Stimulated activated CD8-positive, alpha-beta memory T cell treated with anti-CD3 and anti-CD28 coated beads, Interleukin-12 subunit alpha, Interleukin-12 subunit beta, amount 100 ng/mL, for 24 hours (primary cell): ENCODE results near the gene ACER2.

ENCODE experiments used
- DNase-seq: peaks from one replicate; pipeline ENCODE4 v3.0.0-alpha.2; 2020; ENCODE audit errors: extremely low read depth

The ACER2 gene

DNA sequence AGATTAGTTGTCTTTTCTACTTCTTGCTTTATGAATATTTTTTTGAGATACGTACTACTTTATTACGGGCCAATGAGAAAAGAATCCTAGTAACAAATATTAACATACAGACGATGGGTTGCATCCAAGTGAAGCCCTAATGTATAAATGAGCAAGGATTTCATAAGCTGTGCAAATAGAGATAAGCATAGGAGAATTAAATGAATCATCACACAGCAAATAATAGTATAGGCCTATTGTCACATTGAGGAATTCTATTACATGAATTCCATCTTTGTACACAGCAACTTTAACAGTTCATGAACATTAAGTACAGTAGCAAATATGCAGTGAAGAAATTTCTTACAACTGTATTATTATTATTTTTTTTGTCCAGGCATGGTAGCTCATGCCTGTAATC, 78.0 kb downstream of the ACER2 start:
- no peak for DNase-seq

- DNase-seq: no peak
Measured at GRCh38 chr9:19488721-19489120, 79.9 kb downstream of the ACER2 start.

DNA sequence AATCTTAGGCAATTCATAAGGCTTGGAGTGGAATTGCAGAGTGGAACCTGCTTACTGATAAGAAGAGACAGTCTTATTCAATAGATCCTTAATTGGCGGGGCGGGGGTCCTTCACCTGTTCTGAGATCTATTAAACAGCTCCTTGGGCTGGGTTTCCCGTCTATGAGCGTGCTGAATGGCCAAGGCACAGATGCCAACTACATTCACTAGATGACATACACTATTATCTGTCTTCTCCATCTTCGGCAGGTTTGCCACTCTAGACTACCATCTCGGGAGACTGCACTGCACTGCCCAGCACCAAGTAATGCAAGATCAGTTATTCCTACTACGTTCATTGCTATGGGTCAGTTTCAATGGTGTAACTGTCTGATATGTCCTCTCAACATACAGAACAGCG, 81.5 kb downstream of the ACER2 start:
- DNase-seq: no peak

GRCh38 chr9:19490828-19491227, 82.0 kb downstream of the ACER2 start:
- no peak for DNase-seq

GRCh38 chr9:19492775-19493173, 84.0 kb downstream of the ACER2 start:
- DNase-seq: no peak

GRCh38 chr9:19493174-19493811, 84.5 kb downstream of the ACER2 start:
- no peak for DNase-seq

- no peak for DNase-seq
Measured at GRCh38 chr9:19493876-19494275, 85.1 kb downstream of the ACER2 start.

GRCh38 chr9:19495186-19496028, 86.6 kb downstream of the ACER2 start:
- no peak for DNase-seq

DNA sequence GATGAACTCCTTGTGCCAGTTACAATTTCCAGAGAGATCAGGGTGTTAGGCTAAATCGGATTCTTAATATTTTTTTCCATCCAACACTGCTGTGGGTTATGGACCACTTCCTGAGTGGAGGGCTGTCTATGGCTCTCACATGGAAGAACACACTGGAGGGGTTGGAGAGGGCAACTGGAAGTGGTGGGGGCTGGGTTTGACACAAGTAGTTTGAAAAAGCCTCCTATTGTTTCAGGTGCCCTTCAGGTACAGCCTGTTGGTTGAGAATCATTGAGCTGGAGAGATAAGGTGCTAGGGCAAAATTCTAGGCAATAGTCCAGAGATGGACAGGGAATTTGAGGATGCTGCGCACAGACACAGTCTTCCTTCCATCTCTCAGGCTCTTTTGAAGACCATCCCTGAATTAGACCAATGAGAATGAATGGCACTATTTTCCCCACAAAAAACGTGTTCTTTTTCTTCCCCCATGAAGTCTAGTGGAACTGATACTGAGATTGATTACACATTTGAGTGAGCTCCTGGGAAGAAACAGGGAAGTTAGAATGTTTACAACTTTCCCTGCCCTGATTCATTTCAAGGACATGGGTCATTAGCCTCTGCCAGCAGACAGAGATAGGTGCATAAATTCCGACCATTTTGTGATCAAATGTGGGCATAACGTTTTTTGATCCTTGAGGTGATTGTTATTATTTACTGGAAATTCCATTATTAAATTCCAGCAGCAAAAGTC, 87.7 kb downstream of the ACER2 start:
- no peak for DNase-seq

DNA sequence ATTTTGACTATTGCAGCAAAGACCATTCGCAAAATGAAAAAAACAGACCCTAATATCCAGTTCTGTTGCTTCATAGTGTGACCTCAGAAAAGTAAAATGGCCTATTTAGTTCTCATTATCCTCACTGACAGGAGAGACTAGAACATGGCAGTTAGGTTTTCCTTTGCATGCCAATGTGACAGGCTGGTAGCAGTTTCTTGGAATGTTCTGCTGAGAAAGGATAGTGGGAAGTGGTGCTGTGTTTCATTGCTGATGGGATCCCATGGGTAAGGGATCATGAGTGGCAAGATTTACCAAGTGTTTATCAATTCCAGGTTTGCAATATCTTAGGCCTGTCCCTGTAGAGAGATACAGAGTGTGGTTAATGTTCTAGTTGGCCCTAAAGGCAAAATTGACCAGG, 88.5 kb downstream of the ACER2 start:
- DNase-seq: no peak

DNA sequence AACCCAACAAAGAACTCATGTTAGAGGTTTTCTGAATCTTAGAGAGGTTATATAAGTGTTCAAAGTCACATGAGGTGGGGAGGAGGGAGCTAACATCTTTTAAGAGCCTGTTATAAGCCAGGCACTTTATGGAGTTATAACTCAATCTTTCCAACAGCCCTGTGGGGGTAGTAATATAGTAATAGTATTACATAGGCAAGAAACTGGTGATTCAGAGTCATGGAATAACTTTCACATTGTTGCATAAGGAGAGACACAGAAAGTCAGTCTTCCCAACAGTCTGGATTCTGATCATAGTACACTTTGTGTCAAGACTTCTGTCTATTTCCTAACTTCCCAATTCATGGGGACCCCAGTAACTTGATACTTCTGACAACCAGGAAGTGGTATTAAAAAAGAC, 89.2 kb downstream of the ACER2 start:
- DNase-seq: no peak
